DND-41 (cell line): ENCODE results near the gene SAMD8.

Experiments used
- EZH2 ChIP-seq: IDR thresholded peaks from 3 replicates; pipeline ENCODE4 v1.6.1; 2012; ENCODE audit warnings: borderline replicate concordance, low read depth, mild to moderate bottlenecking, moderate library complexity, low read length, inconsistent platforms; ENCODE audit not compliant: severe bottlenecking
- TF ChIP-seq, protein P1 (sequence below): IDR thresholded peaks from 2 replicates; pipeline ENCODE4 v1.5.1; 2012; ENCODE audit warnings: borderline replicate concordance, low read length, moderate library complexity, mild to moderate bottlenecking; ENCODE audit not compliant: poor library complexity, severe bottlenecking; ENCODE audit errors: extremely low read depth

- TF ChIP-seq, protein P1, sequence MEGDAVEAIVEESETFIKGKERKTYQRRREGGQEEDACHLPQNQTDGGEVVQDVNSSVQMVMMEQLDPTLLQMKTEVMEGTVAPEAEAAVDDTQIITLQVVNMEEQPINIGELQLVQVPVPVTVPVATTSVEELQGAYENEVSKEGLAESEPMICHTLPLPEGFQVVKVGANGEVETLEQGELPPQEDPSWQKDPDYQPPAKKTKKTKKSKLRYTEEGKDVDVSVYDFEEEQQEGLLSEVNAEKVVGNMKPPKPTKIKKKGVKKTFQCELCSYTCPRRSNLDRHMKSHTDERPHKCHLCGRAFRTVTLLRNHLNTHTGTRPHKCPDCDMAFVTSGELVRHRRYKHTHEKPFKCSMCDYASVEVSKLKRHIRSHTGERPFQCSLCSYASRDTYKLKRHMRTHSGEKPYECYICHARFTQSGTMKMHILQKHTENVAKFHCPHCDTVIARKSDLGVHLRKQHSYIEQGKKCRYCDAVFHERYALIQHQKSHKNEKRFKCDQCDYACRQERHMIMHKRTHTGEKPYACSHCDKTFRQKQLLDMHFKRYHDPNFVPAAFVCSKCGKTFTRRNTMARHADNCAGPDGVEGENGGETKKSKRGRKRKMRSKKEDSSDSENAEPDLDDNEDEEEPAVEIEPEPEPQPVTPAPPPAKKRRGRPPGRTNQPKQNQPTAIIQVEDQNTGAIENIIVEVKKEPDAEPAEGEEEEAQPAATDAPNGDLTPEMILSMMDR: no peak
- no peak for TF ChIP-seq EZH2
Measured at GRCh38 chr10:75129537-75129936, 18.1 kb downstream of the SAMD8 start.
